ENCODE measurements around the gene DMRTC1B.
"Not testable (repeated sequence)": the region's sequence is repeated elsewhere in the genome, so short reads cannot be mapped to it uniquely, and the experiment has no call there.

DNA sequence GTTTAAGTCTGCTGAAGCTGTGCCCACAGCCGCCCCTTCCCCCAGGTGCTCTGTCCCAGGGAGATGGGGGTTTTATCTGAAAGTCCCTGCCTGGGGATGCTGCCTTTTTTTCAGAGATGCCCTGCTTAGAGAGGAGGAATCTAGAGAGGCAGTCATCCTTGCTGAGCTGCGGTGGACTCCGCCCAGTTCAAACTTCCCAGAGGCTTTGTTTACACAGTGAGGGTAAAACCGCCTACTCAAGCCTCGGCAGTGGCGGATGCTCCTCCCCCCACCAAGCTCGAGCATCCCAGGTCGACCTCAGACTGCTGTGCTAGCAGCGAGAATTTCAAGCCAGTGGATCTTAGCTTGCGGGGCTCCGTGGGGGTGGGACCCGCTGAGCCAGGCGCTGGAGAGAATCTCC lies 54.0 kb downstream of the DMRTC1B start:
- TF ChIP-seq CTCF (conservative IDR thresholded peaks at IDR 0.05); EZH2 (IDR thresholded peaks at IDR 0.05; ENCODE audit: low read depth): not testable (repeated sequence)
